SKM-1 (cell line): ENCODE data around the gene IL2RG.
A peak's percentile ranks its signal among the peaks of the same experiment; 100 is the strongest.

ENCODE experiments used
- DNase-seq: peaks from one replicate; lab custom pipeline; 2025; ENCODE audit not compliant: unreplicated experiment; lab: John Stamatoyannopoulos, UW

IL2RG gene

GRCh38 chrX:71109051-71109450 lies 2.3 kb downstream of the IL2RG start:
- no peak for DNase-seq

GRCh38 chrX:71107762-71108360 lies 3.5 kb downstream of the IL2RG start:
- no peak for DNase-seq

- DNase-seq, result no peak
Observed at GRCh38 chrX:71107245-71107644, 4.1 kb downstream of the IL2RG start.

- DNase-seq, result no peak
Observed at GRCh38 chrX:71106427-71106826, 5.0 kb downstream of the IL2RG start, which contains the start of gene CXorf65. TSS of gene CXorf65 (minus strand) at chrX:71106740. CDS start at chrX:71106556, 184 bp downstream.

- no peak for DNase-seq
Observed at GRCh38 chrX:71105628-71106027, 5.7 kb downstream of the IL2RG start.

- DNase-seq, result peak; percentile 56
Observed at GRCh38 chrX:71103110-71103983, 8.0 kb downstream of the IL2RG start.

- no peak for DNase-seq
Observed at GRCh38 chrX:71102292-71102691, 9.1 kb downstream of the IL2RG start.

- DNase-seq, result no peak
Observed at GRCh38 chrX:71100581-71101505, 10.5 kb downstream of the IL2RG start.

GRCh38 chrX:71099736-71100135 lies 11.6 kb downstream of the IL2RG start:
- DNase-seq, result no peak

GRCh38 chrX:71098951-71099506 lies 12.3 kb downstream of the IL2RG start:
- no peak for DNase-seq

- peak; percentile 14 for DNase-seq
Observed at GRCh38 chrX:71098302-71098701, 13.1 kb downstream of the IL2RG start.

GRCh38 chrX:71096760-71097032 lies 14.7 kb downstream of the IL2RG start:
- no peak for DNase-seq

- DNase-seq, result no peak
Observed at GRCh38 chrX:71095981-71096759, 15.2 kb downstream of the IL2RG start.

- DNase-seq, result peak; percentile 61
Observed at GRCh38 chrX:71095555-71095980, 15.8 kb downstream of the IL2RG start, which contains the start of gene FOXO4. TSS of gene FOXO4 (plus strand) at chrX:71095851. CDS start at chrX:71096529, 678 bp downstream.

- no peak for DNase-seq
Observed at GRCh38 chrX:71095033-71095432, 16.3 kb downstream of the IL2RG start.

- no peak for DNase-seq
Observed at GRCh38 chrX:71091263-71091662, 20.1 kb downstream of the IL2RG start.

GRCh38 chrX:71085900-71086299 lies 25.5 kb downstream of the IL2RG start:
- DNase-seq, result no peak

- DNase-seq, result no peak
Observed at GRCh38 chrX:71082822-71083221, 28.6 kb downstream of the IL2RG start.

GRCh38 chrX:71082124-71082647 lies 29.2 kb downstream of the IL2RG start:
- no peak for DNase-seq
